Stimulated activated CD8-positive, alpha-beta memory T cell treated with anti-CD3 and anti-CD28 coated beads, Interleukin-12 subunit alpha, Interleukin-12 subunit beta, amount 100 ng/mL, for 1 hour (primary cell): ENCODE data around the gene PNMA8C.
"Not testable (repeated sequence)": the region's sequence is repeated elsewhere in the genome, so short reads cannot be mapped to it uniquely, and the experiment has no call there.

Source experiments
- DNase-seq: peaks from one replicate; pipeline ENCODE4 v3.0.0-alpha.2; 2020; ENCODE audit warnings: low read depth

PNMA8C gene

DNA sequence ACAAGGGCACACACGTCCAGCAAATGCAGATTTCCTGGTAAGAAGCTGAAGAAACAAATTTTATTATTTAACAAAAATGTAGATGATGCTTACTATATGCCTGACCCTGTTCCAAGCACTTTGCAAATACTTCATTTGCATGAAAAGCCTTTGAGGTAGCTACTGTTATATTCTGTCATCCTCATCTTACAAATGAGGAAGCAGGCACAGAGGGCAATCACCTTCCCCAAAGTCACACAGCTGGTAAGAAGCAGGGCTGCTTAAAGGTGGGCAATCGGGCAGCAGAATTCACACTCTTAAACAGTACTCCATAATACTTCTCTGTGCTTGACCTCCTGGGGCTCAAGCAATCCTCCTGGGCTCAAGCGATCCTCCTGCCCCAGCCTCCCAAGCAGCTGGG lies 18.3 kb upstream of the PNMA8C start:
- DNase-seq = no peak

DNA sequence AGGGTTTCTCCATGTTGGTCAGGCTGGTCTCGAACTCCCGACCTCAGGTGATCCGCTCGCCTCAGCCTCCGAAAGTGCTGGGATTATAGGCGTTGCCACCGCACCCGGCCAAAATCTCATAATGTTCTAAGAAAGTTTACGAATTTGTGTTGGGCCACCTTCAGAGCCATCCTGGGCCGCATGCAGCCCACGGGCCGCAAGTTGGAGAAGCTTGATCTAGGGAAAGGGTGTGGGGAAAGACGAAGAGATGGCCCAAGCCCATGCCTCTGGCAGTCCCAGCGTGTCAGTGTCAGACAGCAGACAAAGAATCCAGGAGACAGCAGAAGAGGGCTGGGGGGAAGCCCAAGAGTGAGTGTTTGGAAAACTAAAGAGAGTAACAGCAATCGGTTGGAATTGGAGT lies 17.3 kb upstream of the PNMA8C start:
- no peak for DNase-seq

DNA sequence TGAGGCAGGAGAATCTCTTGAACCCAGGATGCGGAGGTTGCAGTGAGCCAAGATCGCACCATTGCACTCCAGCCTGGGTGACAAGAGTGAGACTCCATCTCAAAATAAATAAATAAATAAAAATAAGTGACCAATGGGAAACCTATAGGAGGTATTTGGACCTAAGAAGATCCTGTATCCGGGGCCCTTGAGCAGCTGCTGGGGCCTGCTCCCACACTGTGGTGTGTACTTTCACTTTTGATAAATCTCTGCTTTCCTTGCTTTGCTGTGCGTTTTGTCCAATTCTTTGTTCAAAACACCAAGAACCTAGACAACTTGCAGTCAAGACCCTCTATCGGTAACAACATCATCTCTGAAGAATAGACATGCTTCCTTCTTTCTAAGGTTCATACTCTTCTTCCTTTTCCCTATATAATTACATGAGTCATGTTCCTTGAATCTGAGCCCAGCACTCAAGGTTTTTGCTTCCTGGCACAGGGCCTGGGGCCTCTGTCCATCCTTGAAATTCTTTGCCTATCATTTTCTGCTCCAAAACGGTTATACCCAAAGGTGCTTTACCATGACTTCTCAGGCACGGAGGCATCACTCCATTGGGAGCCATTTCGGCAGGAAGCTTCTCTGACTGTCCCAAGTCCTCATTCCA lies 14.2 kb upstream of the PNMA8C start:
- DNase-seq = no peak

DNA sequence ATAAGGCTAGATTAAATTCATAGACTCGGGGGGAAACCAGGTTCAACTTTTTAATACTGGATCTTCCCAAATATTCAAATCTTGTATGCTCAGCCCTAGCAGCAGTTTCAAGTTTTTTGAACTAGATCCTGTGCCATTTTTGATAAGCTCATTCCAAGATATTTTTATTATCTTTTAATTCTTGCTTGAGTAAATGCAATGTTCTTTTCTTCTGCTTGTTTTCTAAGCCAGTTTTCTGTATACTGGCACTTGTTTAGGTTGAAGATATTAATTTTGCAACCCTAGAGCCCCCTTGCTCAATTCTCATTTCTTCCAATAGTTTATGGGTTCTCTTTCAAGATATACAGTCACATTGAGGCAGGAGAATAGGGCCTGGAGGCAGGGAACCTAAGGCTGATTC lies 13.1 kb upstream of the PNMA8C start:
- DNase-seq = no peak

DNA sequence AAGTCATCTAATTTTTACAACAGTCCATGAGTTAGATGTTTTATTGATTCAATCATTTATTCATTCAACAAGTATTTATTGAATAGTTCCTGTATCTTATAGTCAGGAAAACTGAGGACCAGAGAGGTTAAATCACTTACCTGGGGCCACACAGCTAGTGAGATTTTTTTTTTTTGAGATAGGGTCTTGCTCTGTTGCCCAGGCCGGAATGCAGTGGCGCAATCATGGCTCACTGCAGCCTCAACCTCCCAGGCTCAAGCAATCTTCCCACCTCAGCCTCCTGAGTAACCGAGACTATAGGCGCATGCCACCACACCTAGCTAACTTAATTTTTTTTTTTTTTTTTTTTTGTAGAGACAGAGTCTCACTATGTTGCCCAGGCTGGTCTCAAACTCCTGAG lies 7.0 kb upstream of the PNMA8C start:
- not testable (repeated sequence) for DNase-seq

DNA sequence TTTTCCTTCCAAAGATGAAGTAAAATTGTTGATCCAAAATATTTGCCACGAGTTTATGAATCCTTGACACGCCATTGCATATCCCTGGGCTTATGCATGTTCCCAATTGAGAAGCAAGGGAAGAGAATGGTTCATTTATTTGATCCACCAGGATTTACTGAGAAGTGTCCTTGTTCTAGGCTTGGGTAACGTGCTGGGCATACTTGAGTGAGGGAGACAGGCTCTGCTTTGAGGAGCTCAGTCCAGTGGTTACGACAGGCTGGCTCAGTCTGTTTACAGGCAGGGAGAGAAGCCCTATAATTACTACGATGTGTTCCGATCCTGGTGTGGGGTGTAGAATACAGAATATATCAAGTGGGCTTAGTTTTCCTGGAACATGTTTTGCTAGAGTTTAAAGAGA lies 6.3 kb upstream of the PNMA8C start:
- DNase-seq = no peak

DNA sequence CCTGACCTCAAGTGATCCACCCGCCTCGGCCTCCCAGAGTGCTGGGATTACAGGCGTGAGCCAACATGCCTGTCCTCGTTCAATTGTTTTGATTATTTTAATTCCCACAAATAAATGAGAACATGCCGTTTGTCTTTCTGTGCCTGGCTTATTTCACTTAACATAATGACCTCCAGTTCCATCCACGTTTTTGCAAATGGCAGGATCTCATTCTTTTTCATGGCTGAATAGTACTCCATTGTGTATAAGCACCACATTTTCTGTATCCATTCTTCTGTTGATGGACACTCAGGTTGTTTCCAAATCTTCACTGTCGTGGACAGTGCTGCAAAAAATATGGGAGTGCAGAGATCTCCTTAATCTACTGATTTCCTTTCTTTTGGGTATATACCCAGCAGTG lies 4.7 kb upstream of the PNMA8C start:
- not testable (repeated sequence) for DNase-seq

DNA sequence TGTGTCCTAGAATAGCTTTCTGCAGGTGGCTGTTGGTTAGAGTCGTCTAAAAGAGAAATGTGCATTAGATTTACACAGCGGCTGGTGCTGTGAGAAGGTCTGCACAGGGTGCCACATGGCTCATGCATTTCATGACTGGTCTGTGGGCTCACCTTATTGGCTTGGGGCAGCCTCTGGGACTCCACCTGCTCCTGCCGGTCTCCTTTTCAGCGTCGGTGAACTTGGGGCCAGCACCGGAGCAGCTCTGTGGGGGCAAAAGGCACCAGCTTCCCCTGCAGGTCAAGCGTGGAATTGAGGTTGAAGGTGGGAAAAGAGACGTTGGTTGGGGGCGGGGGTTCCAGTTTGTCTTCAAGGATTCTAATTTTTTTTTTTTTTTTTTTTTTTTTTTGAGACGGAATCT lies 3.1 kb upstream of the PNMA8C start:
- DNase-seq = no peak

DNA sequence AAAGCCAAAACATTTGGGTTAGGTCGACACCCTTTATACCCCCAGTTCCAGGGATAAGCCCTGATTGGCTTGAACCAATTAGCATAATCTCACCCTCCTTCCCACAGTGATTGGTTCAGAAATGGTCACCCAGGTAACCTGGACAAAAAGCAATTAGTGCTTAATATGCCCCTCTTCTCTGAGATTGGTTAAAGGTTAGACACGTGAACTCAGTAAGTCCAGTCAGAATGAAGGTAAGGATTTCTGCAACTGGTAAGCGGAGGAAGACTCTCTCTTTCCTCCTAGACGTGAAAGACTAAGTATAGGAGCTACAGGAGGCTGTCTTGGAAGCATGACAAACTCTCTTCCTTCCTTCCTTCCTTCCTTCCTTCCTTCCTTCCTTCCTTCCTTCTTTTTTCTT lies 1.3 kb upstream of the PNMA8C start:
- DNase-seq = no peak

DNA sequence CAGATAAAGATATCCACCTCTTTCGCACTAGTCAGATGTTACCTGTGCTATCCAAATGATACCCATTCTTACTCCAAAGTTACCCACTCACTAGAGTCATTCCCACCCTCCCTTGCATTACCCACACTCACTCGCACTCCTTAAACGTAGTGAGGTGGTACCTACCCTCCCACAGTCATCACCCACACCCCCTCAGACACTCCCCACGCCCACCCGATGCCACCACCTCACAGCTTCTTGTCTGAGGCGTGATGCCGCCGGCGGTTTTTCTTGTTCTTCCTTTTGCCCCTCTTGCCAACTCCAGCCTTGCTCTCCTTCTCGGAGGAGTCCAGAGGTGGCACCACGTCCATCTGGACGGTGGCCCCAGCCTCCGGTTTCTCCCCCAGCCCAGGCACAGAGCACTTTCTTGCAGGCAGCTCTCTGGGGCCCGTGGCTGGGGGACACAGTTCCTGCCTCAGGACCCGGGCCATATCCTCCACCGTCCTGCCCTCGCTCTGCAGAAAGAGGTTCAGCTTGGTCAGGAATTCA lies 1.2 kb downstream of the PNMA8C start:
- DNase-seq = no peak

DNA sequence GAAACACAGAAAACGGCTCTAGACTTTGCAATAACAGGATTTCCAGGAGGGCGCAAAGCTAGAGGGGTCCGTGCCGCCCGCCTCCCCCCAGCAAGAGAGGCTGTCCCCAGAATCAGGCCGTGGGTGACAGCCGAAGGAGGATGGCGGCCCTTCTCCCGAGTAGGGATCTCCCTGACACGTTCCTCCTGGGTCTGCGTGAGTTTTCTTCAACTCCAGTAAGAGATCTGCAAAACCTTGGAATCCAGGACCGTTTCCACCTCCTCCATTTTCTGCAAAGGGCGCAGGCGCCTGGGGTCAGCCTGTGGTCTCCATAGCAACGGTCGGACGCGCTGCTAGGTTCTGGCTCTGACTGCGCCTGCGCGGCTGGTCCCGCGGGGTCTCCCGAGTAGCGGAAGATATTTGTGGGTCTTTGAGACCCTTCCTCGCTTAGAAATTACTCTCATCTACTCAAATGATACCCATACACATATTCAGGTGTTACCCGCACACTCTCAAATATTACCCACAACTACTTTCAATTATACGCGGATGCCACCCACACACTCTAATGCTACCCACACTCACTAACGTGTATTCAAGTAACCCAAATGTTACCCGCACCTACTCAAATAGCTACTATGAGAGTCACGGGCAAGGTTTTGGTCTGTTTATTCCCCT lies 2.1 kb downstream of the PNMA8C start:
- no peak for DNase-seq

DNA sequence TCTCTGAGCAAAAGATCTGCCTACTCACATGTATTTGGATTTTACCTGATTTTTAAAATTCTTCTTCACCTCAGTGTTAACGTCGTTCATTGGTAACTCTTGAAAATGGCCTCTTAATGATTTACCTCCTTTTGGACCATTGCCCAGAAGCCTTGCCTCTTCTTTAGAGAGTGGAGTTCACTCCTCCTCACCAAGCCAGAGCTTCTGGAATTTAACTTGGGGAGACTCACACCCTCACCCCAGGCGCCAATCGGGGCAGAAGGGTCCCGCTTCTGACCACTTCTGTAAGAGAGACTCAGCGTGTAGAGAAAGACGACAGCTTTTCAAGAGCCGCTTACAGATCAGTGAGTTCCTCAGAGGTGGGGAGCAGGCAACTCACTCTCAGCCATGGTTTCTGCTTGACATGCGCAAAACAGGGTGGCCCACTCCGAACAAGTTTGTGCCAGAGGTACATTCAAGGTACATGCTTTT lies 2.7 kb downstream of the PNMA8C start:
- DNase-seq = no peak

DNA sequence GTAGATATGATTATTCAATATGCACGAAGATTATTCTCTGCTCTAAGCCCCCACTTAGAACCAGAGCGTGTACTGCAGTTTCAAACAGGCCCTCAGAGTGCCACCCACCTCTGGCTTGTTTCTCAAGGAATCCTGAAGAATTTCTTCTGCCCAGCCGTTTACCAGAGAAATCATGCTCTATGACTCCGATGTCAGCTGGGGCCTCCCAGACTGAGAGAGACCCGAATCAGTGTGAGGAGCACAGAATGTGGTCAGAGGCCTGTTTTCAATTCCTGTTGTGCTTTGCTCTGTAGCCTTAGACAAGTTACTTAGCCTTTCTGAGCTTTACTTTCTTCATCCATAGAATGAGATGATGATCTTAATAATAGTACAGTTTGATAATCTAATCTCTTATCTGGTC lies 5.5 kb downstream of the PNMA8C start:
- DNase-seq = no peak

DNA sequence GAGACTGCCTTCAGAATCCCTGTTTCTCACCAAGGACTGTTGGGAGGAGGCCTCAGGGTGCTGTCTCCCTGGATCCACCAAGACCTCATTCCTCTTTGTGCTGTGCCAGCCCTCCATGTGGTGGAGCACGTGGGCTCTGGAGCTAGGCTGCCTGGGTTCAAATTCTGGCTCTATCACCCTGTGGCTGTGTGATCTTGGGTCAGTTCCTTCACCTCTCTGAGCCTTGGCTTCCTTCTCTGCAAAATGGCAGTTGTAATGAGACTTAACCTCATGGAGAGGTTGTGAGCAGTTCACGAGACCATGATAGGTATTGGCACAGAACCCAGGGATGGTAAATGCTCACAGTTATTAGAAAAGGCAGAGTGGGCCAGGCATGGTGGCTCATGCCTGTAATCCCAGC lies 6.4 kb downstream of the PNMA8C start:
- DNase-seq = no peak

DNA sequence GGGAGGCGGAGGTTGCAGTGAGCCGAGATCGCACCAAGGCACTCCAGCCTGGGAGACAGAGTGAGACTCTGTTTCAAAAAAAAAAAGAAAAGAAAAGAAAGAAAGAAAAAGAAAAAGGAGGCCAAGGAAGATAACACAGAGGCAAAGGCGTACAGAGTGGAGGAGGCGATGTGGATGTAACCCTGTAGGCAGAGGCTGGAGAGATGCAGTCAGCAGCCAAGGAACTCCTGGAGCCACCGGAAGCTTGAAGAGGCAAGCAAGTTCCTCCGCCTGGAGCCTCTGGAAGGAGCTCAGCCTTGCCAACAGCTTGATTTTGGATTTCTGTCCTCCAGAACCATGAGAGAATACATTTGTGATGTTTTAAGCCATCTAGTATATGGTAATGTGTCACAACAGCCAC lies 8.7 kb downstream of the PNMA8C start:
- no peak for DNase-seq

DNA sequence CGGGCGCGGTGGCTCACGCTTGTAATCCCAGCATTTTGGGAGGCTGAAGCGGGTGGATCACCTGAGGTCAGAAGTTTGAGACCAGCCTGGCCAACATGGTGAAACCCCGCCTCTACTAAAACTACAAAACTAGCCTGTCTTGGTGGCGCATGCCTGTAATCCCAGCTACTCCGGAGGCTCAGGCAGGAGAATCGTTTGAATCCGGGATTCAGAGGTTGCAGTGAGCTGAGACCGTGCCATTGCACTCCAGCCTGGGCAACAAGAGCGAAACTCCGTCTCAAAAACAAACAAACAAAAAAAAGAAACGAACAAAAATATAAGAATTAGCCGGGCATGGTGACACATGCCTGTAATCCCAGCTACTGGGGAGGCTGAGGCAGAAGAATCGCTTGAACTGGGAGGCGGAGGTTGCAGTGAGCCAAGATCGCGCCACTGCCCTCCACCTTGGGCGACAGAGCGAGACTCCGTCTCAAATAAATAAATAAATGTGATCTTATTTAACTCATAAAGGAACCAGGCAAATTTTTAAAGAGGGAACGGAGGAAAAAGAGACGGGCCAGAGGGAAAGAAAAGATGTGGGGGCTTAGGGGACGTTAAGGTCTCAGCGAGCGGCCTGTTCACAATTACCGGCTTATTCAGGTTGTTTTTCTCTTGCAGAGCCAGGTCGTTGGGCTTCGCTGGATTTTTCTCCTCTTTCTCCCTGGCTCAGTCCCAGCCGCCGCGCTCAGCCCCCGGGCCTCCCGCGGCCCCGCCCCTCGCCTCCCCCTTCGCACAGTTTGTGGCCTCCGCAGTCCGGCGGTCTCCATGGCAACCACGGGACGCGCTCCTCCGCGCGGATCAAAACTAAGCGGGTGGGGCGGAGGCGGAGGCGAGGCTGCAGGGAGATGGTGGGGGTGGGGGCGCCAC lies 12.7 kb downstream of the PNMA8C start:
- not testable (repeated sequence) for DNase-seq

DNA sequence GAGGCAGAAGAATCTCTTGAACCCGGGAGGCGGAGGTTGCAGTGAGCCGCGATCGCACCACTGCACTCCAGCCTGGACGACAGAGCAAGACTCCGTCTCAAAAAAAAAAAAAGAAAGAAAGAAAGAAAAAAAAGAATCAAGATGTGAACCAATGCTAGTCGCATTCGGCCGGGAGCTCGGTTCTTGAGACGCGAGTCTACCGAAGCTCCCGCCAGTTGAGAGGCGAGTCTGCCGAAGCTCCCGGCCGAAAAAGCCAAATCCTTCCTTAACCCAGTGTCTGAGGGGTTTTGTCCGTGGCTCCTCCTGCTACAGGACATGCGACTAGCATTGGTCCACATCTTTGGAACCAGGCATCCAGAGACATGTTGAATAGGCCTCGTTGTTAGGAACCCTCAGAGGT lies 13.8 kb downstream of the PNMA8C start:
- DNase-seq = not testable (repeated sequence)

DNA sequence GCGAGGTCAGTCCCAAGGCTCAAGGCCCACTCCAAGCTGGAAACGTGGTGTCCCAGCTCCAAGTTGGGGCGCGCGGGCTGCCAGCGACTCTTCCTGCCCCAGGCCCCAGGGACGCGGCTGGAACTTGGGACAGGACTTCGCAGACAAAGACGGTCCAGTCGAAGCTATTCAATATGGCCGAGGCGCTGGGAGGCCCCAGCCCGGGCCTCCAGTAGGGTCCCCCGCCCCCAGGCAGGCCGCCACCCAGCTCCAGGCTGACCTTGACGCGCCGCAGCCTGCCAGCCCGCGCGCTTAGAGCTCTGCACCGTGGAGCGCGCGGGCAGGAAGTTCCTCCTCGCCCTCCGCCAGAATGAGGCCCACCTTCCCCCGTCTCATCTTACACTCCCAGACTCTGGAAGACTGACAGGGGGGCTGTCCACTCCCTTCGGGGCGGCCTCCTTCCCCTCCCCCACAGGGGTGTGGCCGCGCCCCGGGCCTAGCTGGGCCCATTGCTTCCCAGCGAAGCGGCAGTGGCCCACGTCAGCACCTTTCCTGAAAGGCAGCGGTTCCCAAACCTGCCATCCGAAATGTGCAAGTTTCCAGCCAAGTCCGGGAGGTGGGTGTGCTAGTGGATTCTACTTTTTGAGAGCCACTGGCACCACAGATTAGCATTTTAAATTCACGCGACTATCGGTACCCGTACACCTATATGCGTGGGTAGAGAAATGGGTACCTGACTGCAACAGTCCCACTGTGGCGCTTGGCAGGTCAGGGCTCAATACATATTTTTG lies 15.3 kb downstream of the PNMA8C start, which contains the start of gene CCDC8:
Gene CCDC8, minus strand, starts transcription at position 303 of the 770 bp plus-strand sequence. CDS start 754 bp downstream, outside the sequence.
- DNase-seq = no peak

DNA sequence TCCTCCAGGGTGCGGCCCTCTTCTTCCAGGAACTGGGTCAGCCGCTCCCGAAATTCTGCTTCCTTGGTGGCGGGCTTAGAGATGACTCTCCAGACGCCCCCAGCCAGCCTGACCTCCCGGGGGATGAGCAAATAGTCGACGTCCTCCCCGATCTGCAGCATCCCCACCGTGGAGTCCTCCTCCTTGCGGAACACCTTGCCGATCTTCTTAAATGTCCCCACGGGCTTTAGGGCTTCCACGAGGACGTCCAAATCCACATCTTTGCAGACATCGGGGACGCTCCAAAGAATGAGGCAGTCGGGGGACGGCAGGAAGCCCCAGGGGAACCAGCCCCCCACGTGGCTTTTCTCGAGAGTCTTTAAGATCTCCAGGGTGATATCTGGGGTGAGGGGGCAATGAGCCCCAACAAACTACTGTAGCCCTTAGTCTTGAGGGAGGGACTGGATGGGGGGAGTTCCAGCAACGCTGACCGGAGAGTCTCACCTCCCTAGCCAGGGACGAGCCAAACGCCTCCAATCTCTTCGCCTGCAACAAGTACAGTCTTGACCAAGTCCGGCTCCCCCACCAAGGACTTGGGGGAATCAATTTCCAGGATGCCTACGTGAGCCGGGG lies 16.0 kb downstream of the PNMA8C start:
- no peak for DNase-seq

DNA sequence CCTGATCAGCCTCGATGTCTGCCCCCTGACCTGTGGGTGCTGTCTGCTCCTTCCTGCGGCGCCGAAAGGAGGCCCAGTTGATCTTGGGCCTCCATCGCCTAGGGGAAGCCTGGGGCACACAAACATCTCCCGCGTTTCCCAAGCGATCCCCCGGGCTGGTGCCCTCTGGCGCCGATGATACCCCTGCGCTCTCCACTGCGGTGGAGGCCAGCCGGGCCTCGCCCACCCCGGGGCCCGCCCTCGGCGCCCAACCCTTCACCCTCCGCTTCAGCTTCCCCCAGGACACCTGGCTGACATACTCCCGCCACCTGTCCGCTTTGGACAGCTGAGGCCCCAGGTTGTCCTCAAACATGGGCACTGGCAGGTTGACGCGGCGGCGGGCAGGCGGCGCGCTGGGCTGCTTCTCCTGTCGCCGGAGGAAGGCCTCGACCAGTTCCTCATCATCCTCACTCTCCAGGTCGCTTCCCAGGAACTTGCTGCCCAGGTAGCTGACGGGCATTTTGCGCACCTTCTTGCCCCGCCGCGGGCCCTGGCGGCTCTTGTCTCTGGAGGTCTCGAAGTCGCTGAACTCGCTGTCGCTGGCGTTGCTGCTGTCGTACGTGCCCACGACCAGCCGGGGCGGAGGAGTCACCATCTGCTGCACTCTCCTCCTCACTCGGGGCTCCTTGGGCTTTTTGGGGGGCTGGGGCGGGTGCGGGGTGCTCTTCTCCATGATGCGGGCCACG lies 16.6 kb downstream of the PNMA8C start:
- DNase-seq = no peak
